Gastrocnemius medialis (tissue), 4 donors: ENCODE data around the gene JPH2.

Experiments used
- CTCF ChIP-seq, 5 experiments: fragments of 450-650 bp in 3 of 5; fragments of 200-600 bp in 2 of 5; sonication (generic) in 2 of 5; IDR thresholded peaks in 4 of 5; conservative IDR thresholded peaks in 1 of 5; 1 replicate in 4 of 5; 2 replicates in 1 of 5; pipeline ENCODE4 v1.5.1; 2016 to 2019; ENCODE audit warnings: antibody characterized with exemption in 5 of 5, mild to moderate bottlenecking in 3 of 5, moderate library complexity in 3 of 5
- POLR2A ChIP-seq, 2 donors: fragments of 450-650 bp; IDR thresholded peaks; one replicate each; pipeline ENCODE4 v1.6.1; 2017; ENCODE audit warnings: antibody characterized with exemption in 2 of 2, mild to moderate bottlenecking in 2 of 2, moderate library complexity in 2 of 2

- TF ChIP-seq CTCF (IDR thresholded peaks at IDR 0.05 in 4 of 5, conservative IDR thresholded peaks at IDR 0.05 in 1 of 5) = no peak
- TF ChIP-seq POLR2A (IDR thresholded peaks at IDR 0.05) = no peak
Measured at GRCh38 chr20:44083220-44083933, 103.6 kb downstream of the JPH2 start.
